IMR-90 (cell line): ENCODE measurements around the gene NKAIN4. TPM values are rescaled to one million over a fixed set of nuclear protein-coding genes. Genes with fewer than 3 reads are reported as not detected.

ENCODE experiments used
- ATAC-seq: fragments of 200-7000 bp; cut with Tn5 transposase; 2 replicates; pipeline ENCODE4 v1.9.1; 2020; ENCODE audit warnings: low read depth, mild to moderate bottlenecking, moderate library complexity
- BruUV-seq: library from RNA; stranded (reverse); fragments of 400-500 nt; replicated peaks from 2 replicates; lab custom pipeline; 2021; lab: Mats Ljungman, UMichigan
- CTCF ChIA-PET: fragments of 300-600 bp; formaldehyde crosslinking; extraction: SDS; loops from one replicate; lab custom pipeline; 2021; ENCODE audit warnings: antibody characterized with exemption; lab: Yijun Ruan, JAX
- POLR2A ChIA-PET: fragments of 300-600 bp; sonication (Branson Sonifier 250); formaldehyde crosslinking; loops from one replicate; lab custom pipeline; 2022; ENCODE audit warnings: antibody characterized with exemption; ENCODE audit not compliant: unreplicated experiment; lab: Charles Lee
- DNase-seq: peaks from one replicate; pipeline ENCODE4 v3.0.0; 2013
- H2AFZ ChIP-seq: replicated peaks from 2 replicates; pipeline ENCODE3; 2013; ENCODE audit warnings: low read length, mild to moderate bottlenecking; ENCODE audit not compliant: poor library complexity
- H2AK5ac ChIP-seq: 2 replicates; pipeline ENCODE4 v1.6.1; 2013; ENCODE audit warnings: low read depth, low read length, inconsistent platforms
- H2AK9ac ChIP-seq: replicated peaks from 2 replicates; pipeline ENCODE3; 2013; ENCODE audit warnings: mild to moderate bottlenecking, low read depth, low read length, moderate library complexity; ENCODE audit not compliant: poor library complexity
- H2BK120ac ChIP-seq: 2 replicates; pipeline ENCODE4 v1.6.1; 2013; ENCODE audit warnings: low read depth, low read length, inconsistent platforms
- H2BK15ac ChIP-seq: 3 replicates; pipeline ENCODE4 v1.6.1; 2013; ENCODE audit warnings: low read depth, low read length, inconsistent platforms
- H2BK20ac ChIP-seq: 2 replicates; pipeline ENCODE4 v1.6.1; 2013; ENCODE audit warnings: low read depth, mild to moderate bottlenecking, inconsistent platforms, low read length, moderate library complexity
- H2BK5ac ChIP-seq: 2 replicates; pipeline ENCODE4 v1.6.1; 2013; ENCODE audit warnings: mild to moderate bottlenecking, low read depth, low read length, inconsistent platforms; ENCODE audit not compliant: poor library complexity, severe bottlenecking
- H3K14ac ChIP-seq: replicated peaks from 2 replicates; pipeline ENCODE4 v1.6.1; 2013; ENCODE audit warnings: low read depth, low read length, inconsistent platforms
- H3K18ac ChIP-seq: 2 replicates; pipeline ENCODE4 v1.6.1; 2013; ENCODE audit warnings: low read depth, low read length, control low read depth
- H3K23ac ChIP-seq: 2 replicates; pipeline ENCODE4 v1.6.1; 2013; ENCODE audit warnings: low read depth, low read length, inconsistent platforms
- H3K27ac ChIP-seq: 2 replicates; pipeline ENCODE4 v1.5.1; 2013; ENCODE audit warnings: mild to moderate bottlenecking, control low read depth, low read length; ENCODE audit not compliant: insufficient read depth
- H3K27me3 ChIP-seq: 2 replicates; pipeline ENCODE4 v1.6.1; 2013; ENCODE audit warnings: low read length; ENCODE audit not compliant: control insufficient read depth, insufficient read depth
- H3K36me3 ChIP-seq: 2 replicates; pipeline ENCODE4 v1.6.1; 2013; ENCODE audit warnings: low read length, mixed read lengths; ENCODE audit not compliant: control insufficient read depth, insufficient read depth
- H3K4ac ChIP-seq: 2 replicates; pipeline ENCODE4 v1.6.1; 2013; ENCODE audit warnings: low read depth, low read length, inconsistent platforms
- H3K4me1 ChIP-seq: 2 replicates; pipeline ENCODE4 v1.6.1; 2013; ENCODE audit warnings: low read length, mixed read lengths; ENCODE audit not compliant: control insufficient read depth, insufficient read depth
- H3K4me2 ChIP-seq: 2 replicates; pipeline ENCODE4 v1.6.1; 2013; ENCODE audit warnings: low read depth, mild to moderate bottlenecking, control low read depth, low read length, moderate library complexity
- H3K4me3 ChIP-seq: 2 replicates; pipeline ENCODE4 v1.5.1; 2013; ENCODE audit warnings: low read depth, mild to moderate bottlenecking, control low read depth, low read length, moderate library complexity; ENCODE audit not compliant: insufficient read depth
- H3K56ac ChIP-seq: 2 replicates; pipeline ENCODE4 v1.6.1; 2013; ENCODE audit warnings: low read length, inconsistent platforms; ENCODE audit not compliant: insufficient read depth; ENCODE audit errors: extremely low read depth
- H3K79me1 ChIP-seq, 2 experiments: 2 replicates each; pipeline ENCODE4 v1.6.1; 2013; ENCODE audit warnings: low read length in 2 of 2, inconsistent platforms in 1 of 2, low read depth in 1 of 2
- H3K9ac ChIP-seq: 2 replicates; pipeline ENCODE4 v1.6.1; 2013; ENCODE audit warnings: low read depth, low read length, control low read depth
- H3K9me1 ChIP-seq: 2 replicates; pipeline ENCODE4 v1.6.1; 2013; ENCODE audit warnings: low read length, inconsistent platforms; ENCODE audit not compliant: insufficient read depth
- H3K9me3 ChIP-seq: 2 replicates; pipeline ENCODE4 v1.6.1; 2013; ENCODE audit warnings: low read length; ENCODE audit not compliant: control insufficient read depth, insufficient read depth
- H4K20me1 ChIP-seq: 2 replicates; pipeline ENCODE4 v1.6.1; 2013; ENCODE audit warnings: low read length, inconsistent platforms; ENCODE audit not compliant: insufficient read depth
- H4K5ac ChIP-seq: 2 replicates; pipeline ENCODE4 v1.6.1; 2013; ENCODE audit warnings: mild to moderate bottlenecking, low read depth, low read length, control low read depth
- H4K8ac ChIP-seq, 2 experiments: 2 replicates each; pipeline ENCODE4 v1.6.1; 2013; ENCODE audit warnings: low read depth in 2 of 2, low read length in 2 of 2, control low read depth in 1 of 2, inconsistent platforms in 1 of 2
- H4K91ac ChIP-seq: 2 replicates; pipeline ENCODE4 v1.6.1; 2013; ENCODE audit warnings: low read depth, low read length, inconsistent platforms; ENCODE audit not compliant: insufficient read depth
- BHLHE40 ChIP-seq: fragments of 150-350 bp; IDR thresholded peaks from 2 replicates; pipeline ENCODE4 v1.6.1; 2016; ENCODE audit warnings: mild to moderate bottlenecking, low read depth, low read length
- FOS ChIP-seq: fragments of 150-350 bp; IDR thresholded peaks from 2 replicates; pipeline ENCODE4 v1.6.1; 2016; ENCODE audit warnings: low read depth, low read length
- MAZ ChIP-seq: IDR thresholded peaks from 2 replicates; pipeline ENCODE4 v1.6.1; 2012; ENCODE audit warnings: low read depth, mild to moderate bottlenecking, low read length, improper control_type of control experiment, moderate library complexity, borderline replicate concordance
- NFE2L2 ChIP-seq: fragments of 150-350 bp; IDR thresholded peaks from 2 replicates; pipeline ENCODE4 v1.6.1; 2016; ENCODE audit warnings: low read depth, mild to moderate bottlenecking, low read length
- USF2 ChIP-seq: fragments of 150-350 bp; IDR thresholded peaks from 2 replicates; pipeline ENCODE4 v1.6.1; 2017; ENCODE audit warnings: mild to moderate bottlenecking, antibody characterized with exemption, low read length, low read depth
- WGBS, 2 experiments: methylation state at CpG; one replicate each; pipeline versions ENCODE4 v1.1.5 to v1.1.7; 2013; ENCODE audit warnings: missing lambda C conversion rate in 2 of 2; ENCODE audit not compliant: insufficient read length in 1 of 2; ENCODE audit errors: extremely low coverage in 2 of 2; 5-methylcytosine and 5-hydroxymethylcytosine counted together
- dilution Hi-C: fragments of 300-500 bp; cut with HindIII; formaldehyde crosslinking; loops from one replicate; pipeline ENCODE4 v1.14.3; 2018; ENCODE audit warnings: low sequenced_read_pairs; ENCODE audit not compliant: unreplicated experiment
- in situ Hi-C: fragments of 300-500 bp; cut with MboI; formaldehyde crosslinking; loops from 3 replicates; pipeline ENCODE4 v1.14.3; 2019; ENCODE audit warnings: low sequenced_read_pairs, inconsistent platforms, mixed read lengths
- intact Hi-C: fragments of 100-400 bp; cut with micrococcal nuclease; formaldehyde crosslinking; loops from 2 replicates; pipeline ENCODE4 v1.10.0; 2022
- polyA plus RNA-seq, 3 experiments: library from polyadenylated mRNA; depleted of rRNA; stranded (reverse); fragments of >200 nt; gene quantifications; 2 replicates each; pipeline ENCODE4 v1.2.3, GENCODE V29; 2012; ENCODE audit warnings: low replicate concordance in 1 of 3
- total RNA-seq: library from RNA; depleted of rRNA; stranded (reverse); fragments of >200 nt; gene quantifications from 2 replicates; pipeline ENCODE4 v1.2.3, GENCODE V29; 2012

The NKAIN4 gene
- total and polyA plus RNA-seq, 2 of the 4 experiments (the other 2 are of a cell fraction), result not detected

DNA sequence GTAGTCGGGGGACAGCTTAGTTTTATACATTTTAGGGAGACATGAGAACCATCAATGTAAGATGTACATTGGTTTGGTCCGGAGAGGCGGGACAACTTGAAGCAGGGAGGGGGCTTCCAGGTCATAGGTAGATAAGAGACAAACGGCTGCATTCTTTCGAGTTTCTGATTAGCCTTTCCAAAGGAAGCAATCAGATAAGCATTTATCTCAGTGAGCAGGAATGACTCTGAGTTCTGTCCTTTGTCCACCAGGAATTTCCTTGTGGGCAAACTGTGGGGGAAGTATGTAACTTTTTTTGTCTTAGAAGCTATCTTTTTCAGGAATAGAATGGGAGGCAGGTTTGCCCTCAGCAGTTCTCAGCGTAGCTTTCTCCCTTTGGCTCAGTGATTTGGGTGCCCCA, 39.7 kb downstream of the NKAIN4 start (continued):
- TF ChIP-seq FOS (no peak), MAZ (no peak), NFE2L2 (no peak), USF2 (no peak)

DNA sequence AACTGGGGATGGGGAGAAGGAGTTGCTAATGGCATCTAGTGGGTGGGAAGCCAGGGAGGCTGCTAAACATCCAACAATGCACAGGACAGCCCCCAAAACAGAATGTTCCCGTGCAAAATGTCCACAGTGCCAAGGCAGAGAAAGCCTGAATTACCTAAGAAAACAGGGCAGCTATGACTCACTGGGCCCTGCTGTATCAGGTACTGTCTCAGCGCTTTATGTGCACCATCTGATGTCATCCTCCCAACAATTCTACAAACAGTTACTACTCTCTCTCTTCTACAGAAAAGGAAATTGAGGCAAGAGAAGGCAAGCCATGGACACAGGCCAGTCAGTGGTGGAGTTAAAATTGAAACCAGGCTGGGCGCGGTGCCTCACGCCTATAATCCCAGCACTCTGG, 41.5 kb downstream of the NKAIN4 start:
- no peak for TF ChIP-seq BHLHE40
- Histone ChIP-seq H3K14ac (no peak overlapping the region), H2AK9ac (no peak overlapping the region), H3K4me3 (no peak overlapping the region), H3K4me2 (no peak overlapping the region), H3K79me1 (peaks cover 33 to 68% of the 10 kb centered on the region in 2 experiments), H2BK5ac (no peak overlapping the region), H2AK5ac (no peak overlapping the region), H3K9ac (no peak overlapping the region), H4K20me1 (peaks cover 72% of the 10 kb centered on the region), H2BK120ac (no peak overlapping the region), H3K36me3 (peaks cover 39% of the 10 kb centered on the region), H3K27me3 (no peaks in the 10 kb centered on the region), H2BK15ac (no peak overlapping the region), H3K23ac (no peak overlapping the region), H3K56ac (no peak overlapping the region), H3K9me3 (no peaks in the 10 kb centered on the region), H3K4me1 (peaks cover 6% of the 10 kb centered on the region), H4K5ac (no peak overlapping the region), H3K4ac (no peak overlapping the region), H2BK20ac (no peak overlapping the region), H3K27ac (no peak overlapping the region), H4K8ac (no peak overlapping the region), H3K18ac (no peak overlapping the region), H2AFZ (no peak overlapping the region), H3K9me1 (peaks cover 6% of the 10 kb centered on the region; the same call in 1 of the 2 replicates), H4K91ac (no peak overlapping the region)
- ChIA-PET CTCF (interaction anchor here (0.6 kb wide), 1 partner anchor 11 kb away, joined by 3 read pairs; no protein-coding TSS in a partner anchor), POLR2A (no interaction called here)
- DNase-seq (no peak), ATAC-seq (no peak)
- BruUV-seq, result no TSS peak
- in situ Hi-C loops (no loop called here), intact Hi-C loops (no loop called here), dilution Hi-C loops (no loop called here)
- no CpG with 5 or more reads among the region's 5 CpGs for WGBS, 2 experiments
